Measurements from ENCODE around the gene TTF2. TPM values are rescaled to one million over a fixed set of nuclear protein-coding genes. Genes with fewer than 3 reads are reported as not detected.
A peak's percentile ranks its signal among the peaks of the same experiment; 100 is the strongest.

Gene TTF2
- total RNA-seq (2014; rRNA removed; shearing (Covaris generic)) (3.0 and 6.5 TPM in 2 replicates), polyA plus RNA-seq (2016; fragmentation: Nextera tagmentation; extraction: Ambion mirVana) (9.8 and 11.6 TPM in 2 replicates)

DNA sequence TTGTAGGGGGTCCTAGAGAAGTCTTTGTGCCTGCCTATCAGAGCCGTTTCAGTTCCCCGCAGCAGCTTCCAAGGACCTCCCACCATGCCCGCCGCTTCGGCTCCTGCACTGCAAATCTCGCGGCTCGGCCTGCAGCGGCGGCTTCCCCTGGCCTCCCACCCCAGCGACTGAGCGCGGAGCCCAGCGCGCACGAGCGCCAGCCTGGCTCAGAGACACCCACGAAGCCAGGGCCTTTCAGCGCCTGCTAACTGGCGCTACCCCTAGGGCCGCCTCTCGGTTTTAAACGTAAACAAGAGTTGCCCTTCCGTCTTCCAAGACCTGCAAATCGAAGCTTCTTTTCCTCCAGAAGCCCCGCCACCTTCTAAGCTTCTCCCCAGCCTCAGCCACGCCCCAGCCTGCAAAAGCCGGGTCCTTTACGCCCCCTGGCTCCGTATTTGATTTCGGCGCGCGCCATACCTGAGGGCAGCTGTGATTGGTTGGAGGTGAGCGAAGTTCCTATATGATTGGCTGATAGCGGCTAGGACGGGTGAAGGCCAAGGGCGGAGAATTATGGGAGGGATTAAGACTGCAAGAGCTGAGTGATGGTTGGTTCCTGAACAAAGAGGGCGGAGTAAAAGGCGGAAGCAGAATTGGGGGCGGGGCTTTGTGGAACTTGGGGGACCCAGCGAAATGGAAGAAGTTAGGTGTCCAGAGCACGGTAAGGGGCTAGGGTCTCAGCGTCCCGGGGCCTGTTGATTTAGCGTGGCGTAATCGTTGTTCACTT is at the start of gene TTF2:
TTF2 (plus strand) TSS at position 649 of the 763 bp plus-strand sequence; CDS start at position 670, 21 bp downstream.
- peak within 1 kb of the TSS; percentile 83 for H3K4me2 ChIP-seq (ENCODE audit: unreplicated experiment)
- no peaks in the 10 kb centered on the region for H3K36me3 ChIP-seq (ENCODE audit: low read depth)
- peak within 1 kb of the TSS; percentile 88 for H2AFZ ChIP-seq
- peak; percentile 99 for DNase-seq
- H3K9me2 ChIP-seq (ENCODE audit: insufficient read depth) = no peaks in the 10 kb centered on the region
- H3K9me3 ChIP-seq (ENCODE audit: low read depth) = no peaks in the 10 kb centered on the region
- no peaks in the 10 kb centered on the region for H4K20me1 ChIP-seq (ENCODE audit: insufficient read depth)
- H3K4me3 ChIP-seq = peak within 1 kb of the TSS; percentile 85
- 0 out of 2 replicates have a peak, but pooled peaks cover 9% of the 10 kb centered on the region for H3F3A ChIP-seq (ENCODE audit: insufficient read depth)
- no peak for TF ChIP-seq EZH2 (IDR thresholded peaks at IDR 0.05; ENCODE audit: insufficient read depth, poor library complexity, severe bottlenecking)
- no peak for TF ChIP-seq EZH2phosphoT487 (IDR thresholded peaks at IDR 0.05; ENCODE audit: insufficient read depth, low read depth)
- in situ Hi-C loops (cut with MboI) = loop anchor here (25.0 kb wide), 1 partner anchor 473 kb away; no protein-coding TSS in a partner anchor
- no peak within 1 kb of the TSS for H3K27ac ChIP-seq
- H3K79me2 ChIP-seq (ENCODE audit: insufficient read depth) = no peaks in the 10 kb centered on the region
- peak within 1 kb of the TSS; percentile 79 for H3K9ac ChIP-seq
- 1% methylated on average over 47 to 48 of the region's 48 CpGs for WGBS, 2 experiments (ENCODE audit: low coverage in 1 of 2, low lambda C conversion rate in 2 of 2, missing lambda C conversion rate in 2 of 2)
- peaks cover 8% of the 10 kb centered on the region; the same call in 1 of the 2 replicates for H3K4me1 ChIP-seq (ENCODE audit: insufficient read depth)
- no peaks in the 10 kb centered on the region for H3K27me3 ChIP-seq (replicated peaks; ENCODE audit: insufficient read depth)

DNA sequence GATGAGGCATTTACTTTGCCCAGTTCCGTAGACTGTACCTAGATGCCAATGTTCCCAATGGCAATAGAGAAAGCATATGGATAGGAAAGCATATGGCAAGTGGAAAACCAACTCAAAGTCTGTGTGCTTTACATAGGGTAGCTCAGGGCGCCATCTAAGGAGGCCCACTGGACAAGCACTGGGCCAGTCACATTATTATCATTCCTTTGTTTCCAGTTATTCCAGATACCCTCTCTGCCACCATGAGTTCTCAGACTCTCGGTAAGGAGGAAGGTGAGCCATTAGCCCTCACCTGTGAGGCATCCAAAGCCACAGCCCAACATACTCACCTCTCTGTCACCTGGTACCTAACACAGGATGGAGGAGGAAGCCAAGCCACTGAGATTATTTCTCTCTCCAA is 48.8 kb upstream of the TTF2 start:
- no peaks in the 10 kb centered on the region for H3K27me3 ChIP-seq (replicated peaks; ENCODE audit: insufficient read depth)
- H3K9me2 ChIP-seq (ENCODE audit: insufficient read depth) = no peaks in the 10 kb centered on the region

DNA sequence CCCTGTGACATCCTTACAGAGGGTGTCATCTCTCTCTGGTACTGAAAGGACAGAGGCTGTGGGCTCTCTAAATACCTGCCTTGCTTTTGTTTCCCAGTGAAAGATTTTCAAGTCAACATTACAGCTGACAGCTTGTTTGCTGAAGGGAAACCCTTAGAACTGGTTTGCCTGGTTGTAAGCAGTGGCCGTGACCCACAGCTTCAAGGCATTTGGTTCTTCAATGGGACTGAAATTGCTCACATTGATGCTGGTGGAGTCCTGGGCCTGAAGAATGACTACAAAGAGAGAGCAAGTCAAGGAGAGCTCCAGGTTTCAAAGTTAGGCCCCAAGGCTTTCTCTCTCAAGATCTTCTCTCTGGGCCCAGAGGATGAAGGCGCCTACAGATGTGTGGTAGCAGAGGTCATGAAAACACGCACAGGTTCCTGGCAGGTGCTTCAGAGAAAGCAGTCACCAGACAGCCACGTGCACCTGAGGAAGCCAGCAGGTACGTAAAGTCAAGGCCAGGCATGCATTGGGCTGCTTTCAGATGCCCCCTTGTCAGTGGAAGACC is 46.7 kb upstream of the TTF2 start:
- 89 to 100% methylated on average over 5 of the region's 5 CpGs for WGBS, 2 experiments (ENCODE audit: low coverage in 1 of 2, low lambda C conversion rate in 2 of 2, missing lambda C conversion rate in 2 of 2)

More for the DNA sequence above, 48.8 kb upstream of the TTF2 start:
- H3K36me3 ChIP-seq (ENCODE audit: low read depth) = no peaks in the 10 kb centered on the region
- no peak overlapping the region for H2AFZ ChIP-seq
- no peaks in the 10 kb centered on the region for H3K79me2 ChIP-seq (ENCODE audit: insufficient read depth)
- no peak overlapping the region for H3K9ac ChIP-seq
- 96% methylated on average over 3 of the region's 3 CpGs for WGBS, 2 experiments (ENCODE audit: low coverage in 1 of 2, low lambda C conversion rate in 2 of 2, missing lambda C conversion rate in 2 of 2)
- no peaks in the 10 kb centered on the region for H3F3A ChIP-seq (ENCODE audit: insufficient read depth)
- H4K20me1 ChIP-seq (ENCODE audit: insufficient read depth) = no peaks in the 10 kb centered on the region
- H3K27ac ChIP-seq = no peak overlapping the region
- H3K4me1 ChIP-seq (ENCODE audit: insufficient read depth) = peaks cover 13% of the 10 kb centered on the region; the same call in 1 of the 2 replicates
- DNase-seq = no peak
- no peak overlapping the region for H3K4me2 ChIP-seq (ENCODE audit: unreplicated experiment)
- H3K9me3 ChIP-seq (ENCODE audit: low read depth) = no peaks in the 10 kb centered on the region
- TF ChIP-seq EZH2phosphoT487 (IDR thresholded peaks at IDR 0.05; ENCODE audit: insufficient read depth, low read depth) (no peak), EZH2 (IDR thresholded peaks at IDR 0.05; ENCODE audit: insufficient read depth, poor library complexity, severe bottlenecking) (no peak)
- no peak overlapping the region for H3K4me3 ChIP-seq
- in situ Hi-C loops (cut with MboI) = no loop called here

DNA sequence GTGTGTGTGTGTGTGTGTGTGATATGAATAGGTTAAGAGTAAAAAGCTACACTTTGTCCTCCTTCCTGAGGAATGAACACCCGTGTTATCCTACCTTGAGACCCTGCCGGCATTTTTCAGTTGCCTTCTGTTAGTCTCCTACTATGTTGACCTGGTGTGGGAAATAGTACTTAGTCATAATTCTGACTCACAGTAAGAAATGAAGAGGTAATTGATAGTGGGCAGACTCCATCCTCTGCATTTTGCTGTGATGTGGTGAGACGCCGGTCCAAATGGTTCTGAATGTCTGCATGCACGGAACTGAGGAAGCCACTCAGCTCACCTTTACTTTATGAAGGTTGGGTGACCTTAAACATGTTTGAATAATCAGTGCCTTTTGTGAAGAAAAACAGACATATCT is 45.9 kb upstream of the TTF2 start:
- Histone ChIP-seq H3K4me3 (no peak overlapping the region), H3K36me3 (ENCODE audit: low read depth) (no peaks in the 10 kb centered on the region), H3K9ac (no peak overlapping the region), H4K20me1 (ENCODE audit: insufficient read depth) (no peaks in the 10 kb centered on the region), H3K9me2 (ENCODE audit: insufficient read depth) (no peaks in the 10 kb centered on the region), H3F3A (ENCODE audit: insufficient read depth) (no peaks in the 10 kb centered on the region), H3K4me2 (ENCODE audit: unreplicated experiment) (no peak overlapping the region), H3K27me3 (replicated peaks; ENCODE audit: insufficient read depth) (no peaks in the 10 kb centered on the region), H3K27ac (no peak overlapping the region), H2AFZ (no peak overlapping the region), H3K79me2 (ENCODE audit: insufficient read depth) (no peaks in the 10 kb centered on the region), H3K4me1 (ENCODE audit: insufficient read depth) (peaks cover 8% of the 10 kb centered on the region; the same call in 1 of the 2 replicates), H3K9me3 (ENCODE audit: low read depth) (no peaks in the 10 kb centered on the region)
- TF ChIP-seq EZH2 (IDR thresholded peaks at IDR 0.05; ENCODE audit: insufficient read depth, poor library complexity, severe bottlenecking) (no peak), EZH2phosphoT487 (IDR thresholded peaks at IDR 0.05; ENCODE audit: insufficient read depth, low read depth) (no peak)
- 80 to 82% methylated on average over 5 of the region's 5 CpGs for WGBS, 2 experiments (ENCODE audit: low coverage in 1 of 2, low lambda C conversion rate in 2 of 2, missing lambda C conversion rate in 2 of 2)
- in situ Hi-C loops (cut with MboI) = no loop called here
- peak; percentile 36 for DNase-seq

More for the DNA sequence above, 46.7 kb upstream of the TTF2 start:
- Histone ChIP-seq H3K9me2 (ENCODE audit: insufficient read depth) (no peaks in the 10 kb centered on the region), H3K9ac (no peak overlapping the region), H3F3A (ENCODE audit: insufficient read depth) (no peaks in the 10 kb centered on the region), H3K27ac (no peak overlapping the region), H3K27me3 (replicated peaks; ENCODE audit: insufficient read depth) (no peaks in the 10 kb centered on the region), H3K4me3 (no peak overlapping the region), H3K36me3 (ENCODE audit: low read depth) (no peaks in the 10 kb centered on the region), H3K4me2 (ENCODE audit: unreplicated experiment) (no peak overlapping the region), H3K9me3 (ENCODE audit: low read depth) (no peaks in the 10 kb centered on the region), H3K4me1 (ENCODE audit: insufficient read depth) (peaks cover 13% of the 10 kb centered on the region; the same call in 1 of the 2 replicates), H4K20me1 (ENCODE audit: insufficient read depth) (no peaks in the 10 kb centered on the region), H2AFZ (no peak overlapping the region), H3K79me2 (ENCODE audit: insufficient read depth) (no peaks in the 10 kb centered on the region)
- DNase-seq = no peak
- no peak for TF ChIP-seq EZH2 (IDR thresholded peaks at IDR 0.05; ENCODE audit: insufficient read depth, poor library complexity, severe bottlenecking)
- TF ChIP-seq EZH2phosphoT487 (IDR thresholded peaks at IDR 0.05; ENCODE audit: insufficient read depth, low read depth) = no peak
- in situ Hi-C loops (cut with MboI) = no loop called here

All from GM23248 (cell line).